ENCODE data around the gene WFDC8. TPM values are rescaled to one million over a fixed set of nuclear protein-coding genes. Genes with fewer than 3 reads are reported as not detected.

WFDC8 gene
- total and polyA plus RNA-seq, 8 donors: not detected

DNA sequence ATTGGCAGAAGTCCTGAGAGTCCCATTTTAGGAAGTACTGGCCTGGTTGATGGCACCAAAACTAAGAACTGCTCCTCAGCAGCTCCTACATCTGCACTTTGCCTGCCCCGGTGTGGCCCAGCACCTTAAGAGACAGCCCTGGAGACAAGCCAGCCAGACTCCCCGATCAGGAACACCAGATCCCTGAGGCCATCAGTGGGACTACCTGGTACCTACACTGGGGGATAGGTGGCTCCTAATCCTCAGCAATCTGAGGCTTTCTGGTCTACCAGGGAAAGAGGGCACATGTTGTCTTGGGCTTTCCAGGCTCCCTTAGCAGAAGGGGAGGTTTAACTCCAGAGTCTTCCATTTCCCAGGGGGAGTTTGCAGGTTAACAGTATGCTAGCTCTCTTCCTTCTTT is 39.7 kb downstream of the WFDC8 start, which contains the start of gene WFDC6:
TSS of gene WFDC6 (minus strand) at position 101 of the 400 bp plus-strand sequence. CDS start at position 26, 75 bp downstream.
- H3K27me3 ChIP-seq: peaks cover 0 to 59% (median 19%) of the 10 kb centered on the region in 3 donors
- 64 to 87% (median 81%) methylated on average over 2 of the region's 2 CpGs for whole genome bisulfite sequencing, 5 donors
- no peak within 1 kb of the TSS for H3K4me3 ChIP-seq
- no peak for DNase-seq
- TF ChIP-seq POLR2A (IDR thresholded peaks at IDR 0.05) (no peak), EP300 (IDR thresholded peaks at IDR 0.05) (no peak), POLR2AphosphoS5 (IDR thresholded peaks at IDR 0.05) (no peak)
- TF ChIP-seq, protein P1, sequence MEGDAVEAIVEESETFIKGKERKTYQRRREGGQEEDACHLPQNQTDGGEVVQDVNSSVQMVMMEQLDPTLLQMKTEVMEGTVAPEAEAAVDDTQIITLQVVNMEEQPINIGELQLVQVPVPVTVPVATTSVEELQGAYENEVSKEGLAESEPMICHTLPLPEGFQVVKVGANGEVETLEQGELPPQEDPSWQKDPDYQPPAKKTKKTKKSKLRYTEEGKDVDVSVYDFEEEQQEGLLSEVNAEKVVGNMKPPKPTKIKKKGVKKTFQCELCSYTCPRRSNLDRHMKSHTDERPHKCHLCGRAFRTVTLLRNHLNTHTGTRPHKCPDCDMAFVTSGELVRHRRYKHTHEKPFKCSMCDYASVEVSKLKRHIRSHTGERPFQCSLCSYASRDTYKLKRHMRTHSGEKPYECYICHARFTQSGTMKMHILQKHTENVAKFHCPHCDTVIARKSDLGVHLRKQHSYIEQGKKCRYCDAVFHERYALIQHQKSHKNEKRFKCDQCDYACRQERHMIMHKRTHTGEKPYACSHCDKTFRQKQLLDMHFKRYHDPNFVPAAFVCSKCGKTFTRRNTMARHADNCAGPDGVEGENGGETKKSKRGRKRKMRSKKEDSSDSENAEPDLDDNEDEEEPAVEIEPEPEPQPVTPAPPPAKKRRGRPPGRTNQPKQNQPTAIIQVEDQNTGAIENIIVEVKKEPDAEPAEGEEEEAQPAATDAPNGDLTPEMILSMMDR (IDR thresholded peaks at IDR 0.05): no peak
- no peaks in the 10 kb centered on the region for H3K9me3 ChIP-seq
- H3K27ac ChIP-seq: no peak within 1 kb of the TSS
- intact Hi-C loops (cut with DNase I; ENCODE audit: low total_unique reads): no loop called here
- no peaks in the 10 kb centered on the region for H3K36me3 ChIP-seq
- no peaks in the 10 kb centered on the region for H3K4me1 ChIP-seq

DNA sequence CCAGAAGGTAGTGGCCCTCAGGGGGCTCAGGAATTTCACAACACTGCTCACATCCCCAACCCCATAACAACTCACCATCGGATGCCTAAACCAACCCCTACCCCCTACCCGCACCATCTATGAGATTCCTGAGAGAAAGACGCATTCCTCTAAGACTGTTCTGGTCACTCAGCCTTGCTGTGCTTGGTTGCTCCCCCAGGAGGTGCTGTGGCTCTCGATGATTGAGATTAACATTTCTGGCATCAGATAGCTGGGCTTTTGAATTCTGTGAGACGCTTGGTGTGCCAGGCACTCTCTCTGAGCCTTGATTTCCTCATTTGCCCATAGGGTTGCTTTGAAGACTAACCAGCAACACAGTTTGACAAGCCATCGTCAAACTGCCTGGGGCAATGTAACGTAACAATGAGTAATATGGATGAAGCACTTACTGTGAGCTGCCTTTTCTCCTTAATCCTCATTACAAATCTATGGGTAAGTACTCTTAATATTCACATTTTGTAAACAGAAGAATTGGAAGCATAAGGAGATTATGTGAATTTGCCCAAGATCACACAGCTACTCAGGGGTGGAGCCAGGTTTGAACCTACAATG is 40.8 kb downstream of the WFDC8 start:
- Histone ChIP-seq H3K4me1 (no peaks in the 10 kb centered on the region), H3K36me3 (no peaks in the 10 kb centered on the region), H3K27ac (no peak overlapping the region), H3K27me3 (peaks cover 0 to 64% (median 19%) of the 10 kb centered on the region in 3 donors), H3K4me3 (no peak overlapping the region), H3K9me3 (no peaks in the 10 kb centered on the region)
- TF ChIP-seq POLR2A (IDR thresholded peaks at IDR 0.05): no peak
- no peak for TF ChIP-seq POLR2AphosphoS5 (IDR thresholded peaks at IDR 0.05)
- no peak for TF ChIP-seq EP300 (IDR thresholded peaks at IDR 0.05)
- TF ChIP-seq, protein P1 (IDR thresholded peaks at IDR 0.05): no peak
- no peak for DNase-seq
- intact Hi-C loops (cut with DNase I; ENCODE audit: low total_unique reads): no loop called here
- WGBS, 5 donors: 51 to 68% (median 61%) methylated on average over 7 of the region's 7 CpGs

DNA sequence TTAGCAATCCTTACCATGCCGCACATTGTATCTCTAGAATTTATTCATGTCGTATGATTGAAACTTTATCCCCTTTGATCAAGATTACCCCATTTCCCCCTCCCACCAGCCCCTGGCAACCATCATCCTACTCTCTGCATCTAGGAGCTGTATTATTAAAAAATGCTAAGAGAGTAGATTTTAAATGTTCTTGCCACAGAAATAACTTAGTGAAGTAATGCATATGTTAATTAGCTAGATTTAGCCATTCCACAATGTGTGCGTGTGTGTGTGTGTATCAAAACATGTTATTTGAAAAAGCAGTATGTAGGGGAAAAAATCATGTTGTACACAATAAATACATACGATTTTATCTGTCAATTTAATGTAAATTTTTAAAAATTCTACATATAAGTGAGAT is 51.8 kb downstream of the WFDC8 start:
- Histone ChIP-seq H3K4me1 (no peaks in the 10 kb centered on the region), H3K27me3 (peaks cover 0 to 47% (median 7%) of the 10 kb centered on the region in 3 donors), H3K9me3 (no peaks in the 10 kb centered on the region), H3K36me3 (no peaks in the 10 kb centered on the region), H3K27ac (no peak overlapping the region), H3K4me3 (no peak overlapping the region)
- intact Hi-C loops (cut with DNase I; ENCODE audit: low total_unique reads): no loop called here
- TF ChIP-seq, protein P1 (IDR thresholded peaks at IDR 0.05): no peak
- TF ChIP-seq POLR2A (IDR thresholded peaks at IDR 0.05): no peak
- no peak for TF ChIP-seq POLR2AphosphoS5 (IDR thresholded peaks at IDR 0.05)
- no peak for TF ChIP-seq EP300 (IDR thresholded peaks at IDR 0.05)
- WGBS, 5 donors: 68 to 75% (median 71%) methylated on average over 4 of the region's 4 CpGs
- no peak for DNase-seq

DNA sequence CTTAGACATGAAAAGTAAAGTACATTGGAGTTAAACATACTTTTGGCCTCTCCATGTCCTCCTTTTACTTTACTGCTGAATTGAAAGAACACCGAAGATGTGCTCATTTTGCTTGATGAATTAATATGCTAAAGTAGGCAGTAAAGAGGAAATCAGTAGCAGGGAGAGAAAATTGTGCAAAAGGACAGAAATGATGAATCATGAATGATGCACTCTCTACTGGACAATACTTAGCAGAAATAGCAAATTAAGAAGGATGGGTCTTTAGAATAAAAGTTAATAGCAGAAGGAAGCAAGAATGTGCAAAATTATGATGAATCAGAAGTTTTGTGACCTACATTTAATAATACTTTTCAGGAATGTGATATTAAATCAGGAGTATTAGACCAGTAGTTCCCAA is 55.3 kb downstream of the WFDC8 start:
- Histone ChIP-seq H3K9me3 (no peaks in the 10 kb centered on the region), H3K27me3 (peaks cover 0 to 33% (median 7%) of the 10 kb centered on the region in 3 donors), H3K36me3 (no peaks in the 10 kb centered on the region), H3K4me1 (no peaks in the 10 kb centered on the region), H3K4me3 (no peak overlapping the region), H3K27ac (no peak overlapping the region)
- intact Hi-C loops (cut with DNase I; ENCODE audit: low total_unique reads): no loop called here
- DNase-seq: no peak
- WGBS, 5 donors: 70 to 81% (median 74%) methylated on average over 1 of the region's 1 CpG
- no peak for TF ChIP-seq POLR2AphosphoS5 (IDR thresholded peaks at IDR 0.05)
- no peak for TF ChIP-seq POLR2A (IDR thresholded peaks at IDR 0.05)
- TF ChIP-seq, protein P1 (IDR thresholded peaks at IDR 0.05): no peak
- TF ChIP-seq EP300 (IDR thresholded peaks at IDR 0.05): no peak
